ENCODE measurements around the gene GLIPR2. TPM values are rescaled to one million over a fixed set of nuclear protein-coding genes. Genes with fewer than 3 reads are reported as not detected.

The GLIPR2 gene
- total and polyA plus RNA-seq, 2 experiments from 2014 or later: 5.1 to 5.7 TPM

DNA sequence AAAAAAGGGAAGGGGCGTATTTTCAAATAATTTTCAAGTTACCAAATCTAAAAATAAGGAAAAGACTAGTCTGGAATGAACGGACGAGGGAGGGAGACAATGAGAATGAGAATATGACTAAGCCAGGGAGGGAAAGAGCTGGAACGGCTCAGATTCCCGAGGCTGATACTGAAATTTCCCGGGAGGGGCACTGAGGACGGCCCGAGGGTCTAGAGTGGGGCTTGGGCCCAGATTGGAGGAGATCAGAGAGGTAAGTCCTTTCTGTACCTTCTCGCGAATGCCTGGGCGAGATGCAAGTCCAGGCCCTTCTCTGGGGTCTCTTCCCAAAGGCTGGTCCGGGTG lies 29.3 kb downstream of the GLIPR2 start:
- DNase-seq (ENCODE audit: low spot score) (peak; percentile 45), ATAC-seq (peak; percentile 1; the same call in 1 of the 3 replicates)
- Histone ChIP-seq H4K20me1 (replicated peaks; ENCODE audit: insufficient read depth) (no peaks in the 10 kb centered on the region), H3K9me2 (ENCODE audit: insufficient read depth) (peaks cover 3% of the 10 kb centered on the region; the same call in 1 of the 2 replicates), H3K4me2 (peak overlapping the region; percentile 64), H3F3A (replicated peaks; ENCODE audit: low read depth) (peaks cover 7% of the 10 kb centered on the region; the same call in 1 of the 2 replicates), H3K4me3 (peak overlapping the region; percentile 57; the same call in 1 of the 2 replicates), H2AFZ (0 out of 2 replicates have a peak overlapping the region, but pooled peaks have one; percentile 52), H3K27ac (ENCODE audit: low read depth) (peak overlapping the region; percentile 50; the same call in 1 of the 2 replicates), H3K79me2 (replicated peaks; ENCODE audit: insufficient read depth) (no peaks in the 10 kb centered on the region), H3K36me3 (ENCODE audit: insufficient read depth) (no peaks in the 10 kb centered on the region), H3K27me3 (ENCODE audit: insufficient read depth) (no peaks in the 10 kb centered on the region), H3K4me1 (ENCODE audit: insufficient read depth) (peaks cover 27% of the 10 kb centered on the region)
- H3K27me3 Mint-ChIP-seq (ENCODE audit: insufficient read depth, low read depth, poor library complexity): peaks cover 19% of the 10 kb centered on the region
- H3K27ac Mint-ChIP-seq: no peak overlapping the region
- H3K4me1 Mint-ChIP-seq: peaks cover 46% of the 10 kb centered on the region
- no peak for TF ChIP-seq ZNF114 (CRISPR knock-in tag; IDR thresholded peaks at IDR 0.05)
- TF ChIP-seq STAT1 (IDR thresholded peaks at IDR 0.05; ENCODE audit: unreplicated experiment): no peak
- TF ChIP-seq CTCF (conservative IDR thresholded peaks at IDR 0.05; ENCODE audit: low read depth in 2 of 2): no peak
- no peak for TF ChIP-seq JUNB (IDR thresholded peaks at IDR 0.05; ENCODE audit: unreplicated experiment)
- TF ChIP-seq POLR2AphosphoS5 (IDR thresholded peaks at IDR 0.05; ENCODE audit: low read depth): no peak
- no peak for TF ChIP-seq ZNF331 (CRISPR knock-in tag; IDR thresholded peaks at IDR 0.05; ENCODE audit: low read depth)
- TF ChIP-seq, protein P1, sequence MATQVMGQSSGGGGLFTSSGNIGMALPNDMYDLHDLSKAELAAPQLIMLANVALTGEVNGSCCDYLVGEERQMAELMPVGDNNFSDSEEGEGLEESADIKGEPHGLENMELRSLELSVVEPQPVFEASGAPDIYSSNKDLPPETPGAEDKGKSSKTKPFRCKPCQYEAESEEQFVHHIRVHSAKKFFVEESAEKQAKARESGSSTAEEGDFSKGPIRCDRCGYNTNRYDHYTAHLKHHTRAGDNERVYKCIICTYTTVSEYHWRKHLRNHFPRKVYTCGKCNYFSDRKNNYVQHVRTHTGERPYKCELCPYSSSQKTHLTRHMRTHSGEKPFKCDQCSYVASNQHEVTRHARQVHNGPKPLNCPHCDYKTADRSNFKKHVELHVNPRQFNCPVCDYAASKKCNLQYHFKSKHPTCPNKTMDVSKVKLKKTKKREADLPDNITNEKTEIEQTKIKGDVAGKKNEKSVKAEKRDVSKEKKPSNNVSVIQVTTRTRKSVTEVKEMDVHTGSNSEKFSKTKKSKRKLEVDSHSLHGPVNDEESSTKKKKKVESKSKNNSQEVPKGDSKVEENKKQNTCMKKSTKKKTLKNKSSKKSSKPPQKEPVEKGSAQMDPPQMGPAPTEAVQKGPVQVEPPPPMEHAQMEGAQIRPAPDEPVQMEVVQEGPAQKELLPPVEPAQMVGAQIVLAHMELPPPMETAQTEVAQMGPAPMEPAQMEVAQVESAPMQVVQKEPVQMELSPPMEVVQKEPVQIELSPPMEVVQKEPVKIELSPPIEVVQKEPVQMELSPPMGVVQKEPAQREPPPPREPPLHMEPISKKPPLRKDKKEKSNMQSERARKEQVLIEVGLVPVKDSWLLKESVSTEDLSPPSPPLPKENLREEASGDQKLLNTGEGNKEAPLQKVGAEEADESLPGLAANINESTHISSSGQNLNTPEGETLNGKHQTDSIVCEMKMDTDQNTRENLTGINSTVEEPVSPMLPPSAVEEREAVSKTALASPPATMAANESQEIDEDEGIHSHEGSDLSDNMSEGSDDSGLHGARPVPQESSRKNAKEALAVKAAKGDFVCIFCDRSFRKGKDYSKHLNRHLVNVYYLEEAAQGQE (IDR thresholded peaks at IDR 0.05; ENCODE audit: unreplicated experiment): no peak
- no peak for TF ChIP-seq EZH2 (IDR thresholded peaks at IDR 0.05; ENCODE audit: low read depth, unreplicated experiment)
- peak overlapping the region; percentile 36; the same call in 1 of the 3 replicates for H3K4me3 Mint-ChIP-seq
- no peaks in the 10 kb centered on the region; the same call in 1 of the 3 replicates for H3K9me3 Mint-ChIP-seq
- H3K36me3 Mint-ChIP-seq (ENCODE audit: low read depth): peaks cover 6% of the 10 kb centered on the region; the same call in 2 of the 3 replicates

- H3K4me1 ChIP-seq (ENCODE audit: insufficient read depth): peaks cover 27% of the 10 kb centered on the region
- no peaks in the 10 kb centered on the region; the same call in 1 of the 3 replicates for H3K9me3 Mint-ChIP-seq
- no peak overlapping the region for H3K27ac ChIP-seq (ENCODE audit: low read depth)
- H4K20me1 ChIP-seq (replicated peaks; ENCODE audit: insufficient read depth): no peaks in the 10 kb centered on the region
- TF ChIP-seq CTCF (conservative IDR thresholded peaks at IDR 0.05; ENCODE audit: low read depth in 2 of 2) (peak; percentile 81 to 89), JUNB (IDR thresholded peaks at IDR 0.05; ENCODE audit: unreplicated experiment) (no peak), CREB1 (CRISPR knock-in tag; IDR thresholded peaks at IDR 0.05; ENCODE audit: low read depth) (0 out of 2 replicates have a peak, but pooled peaks have one; percentile 21)
- H3F3A ChIP-seq (replicated peaks; ENCODE audit: low read depth): peaks cover 7% of the 10 kb centered on the region; the same call in 1 of the 2 replicates
- peaks cover 3% of the 10 kb centered on the region; the same call in 1 of the 2 replicates for H3K9me2 ChIP-seq (ENCODE audit: insufficient read depth)
- H3K4me3 Mint-ChIP-seq: peak overlapping the region; percentile 67
- H3K79me2 ChIP-seq (replicated peaks; ENCODE audit: insufficient read depth): no peaks in the 10 kb centered on the region
- DNase-seq (ENCODE audit: low spot score) (peak; percentile 87), ATAC-seq (peak; percentile 75)
- peak overlapping the region; percentile 57 for H3K4me3 ChIP-seq
- no peak overlapping the region for H3K27ac Mint-ChIP-seq
- H3K27me3 ChIP-seq (ENCODE audit: insufficient read depth): no peaks in the 10 kb centered on the region
- peaks cover 3% of the 10 kb centered on the region; the same call in 2 of the 3 replicates for H3K36me3 Mint-ChIP-seq (ENCODE audit: low read depth)
- peak overlapping the region; percentile 87 for H2AFZ ChIP-seq
- H3K4me1 Mint-ChIP-seq: peaks cover 41% of the 10 kb centered on the region
- H3K4me2 ChIP-seq: peak overlapping the region; percentile 64
- no peaks in the 10 kb centered on the region for H3K36me3 ChIP-seq (ENCODE audit: insufficient read depth)
- H3K27me3 Mint-ChIP-seq (ENCODE audit: insufficient read depth, low read depth, poor library complexity): peaks cover 18% of the 10 kb centered on the region
Measured at GRCh38 chr9:36166168-36166927, 29.8 kb downstream of the GLIPR2 start.

Data from GM23338 (cell line).